K562 (cell line): ENCODE results near the gene ADAMTS20. TPM values are rescaled to one million over a fixed set of nuclear protein-coding genes. Genes with fewer than 3 reads are reported as not detected.

ENCODE experiments used
- ATAC-seq: fragments of 200-7000 bp; cut with Tn5 transposase; 3 replicates; pipeline ENCODE4 v1.9.1; 2020; ENCODE audit warnings: moderate library complexity
- BruUV-seq: library from RNA; stranded (reverse); fragments of 400-500 nt; replicated peaks from 2 replicates; lab custom pipeline; 2021; lab: Mats Ljungman, UMichigan
- CTCF ChIA-PET: fragments of 300-600 bp; formaldehyde crosslinking; extraction: SDS; loops from one replicate; lab custom pipeline; 2021; ENCODE audit warnings: low intra/inter-chr PET ratio; lab: Yijun Ruan, JAX
- POLR2A ChIA-PET: fragments of 300-600, 350-650 bp; sonication (Branson Sonifier 250); formaldehyde crosslinking; extraction: SDS; loops from one replicate; lab custom pipeline; 2021; ENCODE audit warnings: antibody characterized with exemption, inconsistent platforms; lab: Yijun Ruan, JAX
- DNase-seq, 4 experiments: peaks; one replicate each; pipeline versions ENCODE4 v3.0.0 to v3.0.0-alpha.2; 2011 to 2018; ENCODE audit warnings: low spot score in 3 of 4, mixed read lengths in 3 of 4; ENCODE audit errors: extremely low read depth in 1 of 4
- FAIRE-seq: peaks from 2 replicates; lab custom pipeline; 2011; peaks lifted over from hg19 to GRCh38; lab: Jason Lieb, UNC
- H2AFZ ChIP-seq: 2 replicates; pipeline ENCODE4 v1.6.0; 2011; ENCODE audit warnings: low read depth, low read length, control low read depth, inconsistent platforms
- H3K27ac ChIP-seq: fragments of 200-600 bp; 3 replicates; pipeline ENCODE4 v1.8.0; 2011; ENCODE audit warnings: low read depth, mild to moderate bottlenecking, control low read depth, inconsistent platforms, low read length, moderate library complexity, mixed read lengths; ENCODE audit errors: extremely low read depth
- H3K27me3 ChIP-seq, 2 experiments: fragments of 300-600 bp in 1 of 2; 2 replicates in 1 of 2; 3 replicates in 1 of 2; pipeline versions ENCODE4 v1.6.0 to v1.8.0; 2011; ENCODE audit warnings: inconsistent platforms in 2 of 2, low read length in 2 of 2, mild to moderate bottlenecking in 1 of 2, mixed read lengths in 1 of 2, moderate library complexity in 1 of 2; ENCODE audit not compliant: control insufficient read depth in 2 of 2, insufficient read depth in 2 of 2
- H3K36me3 ChIP-seq: fragments of 300-600 bp; 3 replicates; pipeline ENCODE4 v1.8.0; 2011; ENCODE audit warnings: mild to moderate bottlenecking, low read length, inconsistent platforms; ENCODE audit not compliant: control insufficient read depth, insufficient read depth
- H3K4me1 ChIP-seq, 2 experiments: fragments of 200-600 bp in 1 of 2; replicated peaks in 1 of 2; 2 replicates in 1 of 2; 3 replicates in 1 of 2; pipeline versions ENCODE4 v1.5.1 to v1.8.0; 2011; ENCODE audit warnings: inconsistent platforms in 2 of 2, low read length in 2 of 2, mild to moderate bottlenecking in 1 of 2, mixed read lengths in 1 of 2, moderate library complexity in 1 of 2; ENCODE audit not compliant: control insufficient read depth in 2 of 2, insufficient read depth in 2 of 2
- H3K4me2 ChIP-seq: 2 replicates; pipeline ENCODE4 v1.6.1; 2011; ENCODE audit warnings: low read length, control low read depth, inconsistent platforms, mixed read lengths; ENCODE audit not compliant: insufficient read depth
- H3K4me3 ChIP-seq: fragments of 200-600 bp; sonication (generic), shearing (Covaris generic); 2 replicates; pipeline ENCODE4 v1.5.1; 2016; ENCODE audit warnings: control low read depth, inconsistent platforms
- H3K79me2 ChIP-seq: fragments of 200-600 bp; 3 replicates; pipeline ENCODE4 v1.8.0; 2011; ENCODE audit warnings: low read length, inconsistent platforms; ENCODE audit not compliant: control insufficient read depth, insufficient read depth
- H3K9ac ChIP-seq, 2 experiments: 2 replicates each; pipeline versions ENCODE4 v1.6.0 to v1.6.1; 2011; ENCODE audit warnings: low read depth in 2 of 2, low read length in 2 of 2, control low read depth in 1 of 2, inconsistent platforms in 1 of 2, mild to moderate bottlenecking in 1 of 2, mixed read lengths in 1 of 2; ENCODE audit not compliant: insufficient read depth in 1 of 2
- H3K9me1 ChIP-seq: one replicate; pipeline ENCODE4 v1.6.0; 2011; ENCODE audit warnings: inconsistent platforms, mild to moderate bottlenecking, low read length, moderate library complexity; ENCODE audit not compliant: control insufficient read depth, insufficient read depth
- H3K9me3 ChIP-seq: replicated peaks from 2 replicates; pipeline ENCODE4 v1.5.1; 2011; ENCODE audit warnings: low read depth, low read length, inconsistent platforms; ENCODE audit not compliant: control insufficient read depth, insufficient read depth
- H4K20me1 ChIP-seq: replicated peaks from 2 replicates; pipeline ENCODE4 v1.6.1; 2011; ENCODE audit warnings: low read length, inconsistent platforms, mixed read lengths; ENCODE audit not compliant: control insufficient read depth, insufficient read depth
- COPS2 ChIP-seq: fragments of 450-650 bp; conservative IDR thresholded peaks from 2 replicates; pipeline ENCODE4 v1.6.1; 2016; ENCODE audit warnings: mild to moderate bottlenecking, moderate library complexity
- FOXJ2 ChIP-seq: fragments of 200-800 bp; sonication (Bioruptor generic); IDR thresholded peaks from 2 replicates; pipeline ENCODE4 v1.6.1; 2016; ENCODE audit warnings: missing genetic modification characterization, missing compliant biosample characterization
- GTF2A2 ChIP-seq: IDR thresholded peaks from 2 replicates; pipeline ENCODE4 v1.6.1; 2016; ENCODE audit warnings: mild to moderate bottlenecking, missing genetic modification characterization, missing compliant biosample characterization
- IRF1 ChIP-seq: sonication (generic); formaldehyde crosslinking; IDR thresholded peaks from 2 replicates; pipeline ENCODE4 v1.8.0; 2022; ENCODE audit warnings: missing genetic modification reagents, mild to moderate bottlenecking, borderline replicate concordance
- MBD1 ChIP-seq: fragments of 250-450 bp; sonication (Bioruptor Pico); IDR thresholded peaks from 2 replicates; pipeline ENCODE4 v1.8.0; 2022; ENCODE audit warnings: inconsistent platforms
- MECOM ChIP-seq: fragments of 250-450 bp; sonication (Bioruptor Pico); IDR thresholded peaks from 2 replicates; pipeline ENCODE4 v1.8.0; 2022; ENCODE audit warnings: inconsistent platforms
- MTA1 ChIP-seq: fragments of 450-650 bp; IDR thresholded peaks from 2 replicates; pipeline ENCODE4 v1.6.1; 2017; ENCODE audit warnings: borderline replicate concordance
- MTF1 ChIP-seq: fragments of 250-450 bp; sonication (Bioruptor Pico); IDR thresholded peaks from 2 replicates; pipeline ENCODE4 v1.9.0; 2021; ENCODE audit warnings: moderate library complexity, mild to moderate bottlenecking, inconsistent platforms, borderline replicate concordance
- MYBL2 ChIP-seq, 2 experiments: fragments of 450-650 bp in 1 of 2; sonication (generic) in 1 of 2; formaldehyde crosslinking in 1 of 2; IDR thresholded peaks; 2 replicates each; pipeline versions ENCODE4 v1.6.1 to v1.8.1; 2017 to 2022; ENCODE audit warnings: borderline replicate concordance in 1 of 2, inconsistent platforms in 1 of 2, low read depth in 1 of 2, mild to moderate bottlenecking in 1 of 2, missing genetic modification reagents in 1 of 2, moderate library complexity in 1 of 2
- PHF20 ChIP-seq: fragments of 450-650 bp; IDR thresholded peaks from 2 replicates; pipeline ENCODE4 v1.6.1; 2018; ENCODE audit not compliant: partially characterized antibody
- SETDB1 ChIP-seq: IDR thresholded peaks from one replicate; pipeline ENCODE4 v1.6.1; 2012; ENCODE audit warnings: low read length, control low read depth, inconsistent platforms
- SMARCB1 ChIP-seq: IDR thresholded peaks from 2 replicates; pipeline ENCODE4 v1.6.1; 2011; ENCODE audit warnings: improper control_type of control experiment, low read depth; ENCODE audit not compliant: insufficient read length
- SNAPC5 ChIP-seq: fragments of 250-450 bp; sonication (Bioruptor Pico); IDR thresholded peaks from 2 replicates; pipeline ENCODE4 v1.8.0; 2021; ENCODE audit warnings: moderate library complexity, mild to moderate bottlenecking, inconsistent platforms
- SRSF7 ChIP-seq: fragments of 200-400 bp; formaldehyde crosslinking; optimal IDR thresholded peaks from 2 replicates; pipeline ENCODE3; 2017; ENCODE audit warnings: mild to moderate bottlenecking, low read depth, low read length
- TARDBP ChIP-seq: fragments of 450-650 bp; IDR thresholded peaks from 2 replicates; pipeline ENCODE4 v1.6.1; 2016
- TFE3 ChIP-seq: fragments of 450-650 bp; formaldehyde crosslinking; IDR thresholded peaks from 2 replicates; pipeline ENCODE4 v1.4.0; 2020; ENCODE audit warnings: mild to moderate bottlenecking, mixed read lengths
- TGIF2 ChIP-seq: sonication (generic); formaldehyde crosslinking; IDR thresholded peaks from 2 replicates; pipeline ENCODE4 v1.8.1; 2022; ENCODE audit warnings: mild to moderate bottlenecking, missing genetic modification reagents, moderate library complexity
- U2AF1 ChIP-seq: fragments of 200-400 bp; formaldehyde crosslinking; optimal IDR thresholded peaks from 2 replicates; pipeline ENCODE3; 2017; ENCODE audit warnings: mild to moderate bottlenecking, low read depth, low read length, moderate library complexity
- ZBED1 ChIP-seq: IDR thresholded peaks from 2 replicates; pipeline ENCODE4 v1.6.1; 2014
- ZBTB8A ChIP-seq: fragments of 450-650 bp; IDR thresholded peaks from 2 replicates; pipeline ENCODE4 v1.6.1; 2018; ENCODE audit warnings: mild to moderate bottlenecking, moderate library complexity; ENCODE audit not compliant: partially characterized antibody
- WGBS: fragments of 100-300 bp; shearing (Covaris generic); methylation state at CpG from one replicate; pipeline ENCODE4 v1.1.6; 2016; ENCODE audit warnings: low coverage, mixed read lengths; ENCODE audit not compliant: insufficient coverage; ENCODE audit errors: missing lambda C conversion rate; 5-methylcytosine and 5-hydroxymethylcytosine counted together
- in situ Hi-C: fragments of 300-500 bp; cut with MboI; formaldehyde crosslinking; loops from 4 replicates; pipeline ENCODE4 v1.15.0; 2018; ENCODE audit warnings: inconsistent platforms, mixed read lengths
- intact Hi-C: fragments of 100-400 bp; cut with micrococcal nuclease; formaldehyde crosslinking; loops from 2 replicates; pipeline ENCODE4 v1.14.2; 2022
- polyA plus RNA-seq, 8 experiments: library from polyadenylated mRNA; depleted of rRNA in 4 of 8; stranded (reverse) in 5 of 8; unstranded in 3 of 8; fragments of >200 nt; fragmentation: Nextera tagmentation in 2 of 8; fragmentation: Illumina TruSeq in 1 of 8; extraction: Ambion mirVana in 2 of 8; extraction: Trizol in 1 of 8; gene quantifications; 2 replicates each; pipeline versions ENCODE4 v1.2.1 to v1.2.3, GENCODE V29; 2011 to 2014; ENCODE audit warnings: inconsistent platforms in 1 of 8, missing spikeins in 1 of 8
- total RNA-seq, 7 experiments: library from RNA; depleted of rRNA in 6 of 7; stranded (reverse); fragments of >200 nt in 6 of 7; fragmentation: Illumina TruSeq in 2 of 7; extraction: Trizol in 2 of 7; gene quantifications; 2 replicates each; pipeline versions ENCODE4 v1.2.1 to v1.2.3, GENCODE V29; 2011 to 2021; ENCODE audit warnings: low replicate concordance in 1 of 7

ADAMTS20 gene
- total and polyA plus RNA-seq, 9 of the 15 experiments (the other 6 are each of a cell fraction or from before 2014, with no cell fraction given), result 0.01 to 0.84 (median 0.07) TPM; not detected in 2

- TF ChIP-seq TFE3, result no peak
- no peak for TF ChIP-seq ZBED1
- TF ChIP-seq IRF1 (CRISPR knock-in tag), result no peak
- TF ChIP-seq MBD1 (CRISPR knock-in tag), result no peak
- TF ChIP-seq SMARCB1, result no peak
- no peak for TF ChIP-seq FOXJ2
- no peak for TF ChIP-seq SNAPC5 (CRISPR knock-in tag)
- TF ChIP-seq MTA1, result no peak
- no peak for TF ChIP-seq ZBTB8A
- no peak for TF ChIP-seq U2AF1
- no peak for TF ChIP-seq MYBL2 (IDR thresholded peaks at IDR 0.05; ENCODE audit: low read depth)
- TF ChIP-seq MYBL2 (CRISPR knock-in tag; IDR thresholded peaks at IDR 0.05; ENCODE audit: borderline replicate concordance), result no peak
- TF ChIP-seq SRSF7, result no peak
- no peak for TF ChIP-seq COPS2
- no peak for TF ChIP-seq MECOM (CRISPR knock-in tag)
- TF ChIP-seq TARDBP, result no peak
- TF ChIP-seq SETDB1, result no peak
- TF ChIP-seq GTF2A2 (tag), result no peak
- no peak for TF ChIP-seq MTF1
- no peak for TF ChIP-seq TGIF2 (CRISPR knock-in tag)
- no peak for TF ChIP-seq PHF20
- DNase-seq (no peak), FAIRE-seq (no peak), ATAC-seq (no peak)
- intact Hi-C loops (no loop called here), in situ Hi-C loops (no loop called here)
- no peaks in the 10 kb centered on the region for H3K27me3 ChIP-seq
- no peak overlapping the region for H3K9ac ChIP-seq
- no peaks in the 10 kb centered on the region for H4K20me1 ChIP-seq
- H3K4me2 ChIP-seq, result no peak overlapping the region
- 0% methylated on average over 3 of the region's 3 CpGs for WGBS
- no peak overlapping the region for H3K27ac ChIP-seq
- no peaks in the 10 kb centered on the region for H3K36me3 ChIP-seq
- no peak overlapping the region for H3K4me3 ChIP-seq
- H2AFZ ChIP-seq, result no peak overlapping the region
- POLR2A ChIA-PET, result no interaction called here
- H3K79me2 ChIP-seq, result no peaks in the 10 kb centered on the region
- CTCF ChIA-PET, result no interaction called here
- no peaks in the 10 kb centered on the region for H3K9me3 ChIP-seq
- no peaks in the 10 kb centered on the region for H3K9me1 ChIP-seq
- no TSS peak for BruUV-seq
- H3K4me1 ChIP-seq, result no peaks in the 10 kb centered on the region
Measured at GRCh38 chr12:43544703-43545102, 7.3 kb downstream of the ADAMTS20 start.
